SK-N-MC (cell line): ENCODE data around the gene FDPS.

Experiments used
- EZH2 ChIP-seq: fragments of 200-600 bp; sonication (generic); IDR thresholded peaks from one replicate; pipeline ENCODE4 v1.6.1; 2017; ENCODE audit warnings: antibody characterized with exemption
- FOXP2 ChIP-seq: optimal IDR thresholded peaks from 2 replicates; pipeline ENCODE3; 2011; ENCODE audit warnings: mild to moderate bottlenecking, moderate library complexity; ENCODE audit not compliant: insufficient read depth; ENCODE audit errors: extremely low read length, control extremely low read depth
- POLR2AphosphoS5 ChIP-seq: IDR thresholded peaks from 2 replicates; pipeline ENCODE4 v1.6.1; 2012; ENCODE audit warnings: mild to moderate bottlenecking, low read depth, low read length, borderline replicate concordance

- TF ChIP-seq EZH2 (no peak), POLR2AphosphoS5 (no peak), FOXP2 (no peak)
These were observed 13.2 kb downstream of the FDPS start for GRCh38 chr1:155321639-155322503.
